AG09309 (cell line): ENCODE data around the gene NMNAT3.

ENCODE experiments used
- DNase-seq: peaks from one replicate; pipeline ENCODE4 v3.0.0-alpha.2; 2010; ENCODE audit warnings: low read depth
- H3K4me3 ChIP-seq: 2 replicates; pipeline ENCODE4 v1.5.1; 2011; ENCODE audit warnings: mild to moderate bottlenecking, low read depth, low read length, moderate library complexity; ENCODE audit not compliant: control insufficient read depth
- TF ChIP-seq, protein P1 (sequence below): IDR thresholded peaks from 2 replicates; pipeline ENCODE4 v1.5.1; 2011; ENCODE audit warnings: mild to moderate bottlenecking, low read depth, low read length, inconsistent platforms; ENCODE audit not compliant: insufficient read depth, control insufficient read depth; ENCODE audit errors: missing control alignments

The NMNAT3 gene

DNA sequence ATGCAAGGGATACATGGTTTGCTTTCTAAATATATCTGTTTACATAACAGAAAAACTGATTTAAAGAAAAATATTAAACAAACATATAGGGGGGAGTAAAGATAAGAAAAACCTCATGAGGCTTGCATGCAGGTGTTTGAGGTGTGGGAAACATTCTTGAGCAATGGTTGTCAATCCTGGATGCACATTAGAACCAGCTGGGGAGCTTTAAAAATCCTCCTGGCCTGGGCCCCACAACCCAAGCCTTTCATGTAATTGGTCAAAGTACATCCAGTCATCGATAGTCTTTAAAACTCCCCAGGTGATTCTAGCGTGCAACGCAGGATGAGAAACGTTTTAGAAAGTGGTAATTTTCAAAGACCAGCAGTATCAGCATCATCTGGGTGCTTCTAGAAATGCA lies 18.3 kb downstream of the NMNAT3 start:
- TF ChIP-seq, protein P1, sequence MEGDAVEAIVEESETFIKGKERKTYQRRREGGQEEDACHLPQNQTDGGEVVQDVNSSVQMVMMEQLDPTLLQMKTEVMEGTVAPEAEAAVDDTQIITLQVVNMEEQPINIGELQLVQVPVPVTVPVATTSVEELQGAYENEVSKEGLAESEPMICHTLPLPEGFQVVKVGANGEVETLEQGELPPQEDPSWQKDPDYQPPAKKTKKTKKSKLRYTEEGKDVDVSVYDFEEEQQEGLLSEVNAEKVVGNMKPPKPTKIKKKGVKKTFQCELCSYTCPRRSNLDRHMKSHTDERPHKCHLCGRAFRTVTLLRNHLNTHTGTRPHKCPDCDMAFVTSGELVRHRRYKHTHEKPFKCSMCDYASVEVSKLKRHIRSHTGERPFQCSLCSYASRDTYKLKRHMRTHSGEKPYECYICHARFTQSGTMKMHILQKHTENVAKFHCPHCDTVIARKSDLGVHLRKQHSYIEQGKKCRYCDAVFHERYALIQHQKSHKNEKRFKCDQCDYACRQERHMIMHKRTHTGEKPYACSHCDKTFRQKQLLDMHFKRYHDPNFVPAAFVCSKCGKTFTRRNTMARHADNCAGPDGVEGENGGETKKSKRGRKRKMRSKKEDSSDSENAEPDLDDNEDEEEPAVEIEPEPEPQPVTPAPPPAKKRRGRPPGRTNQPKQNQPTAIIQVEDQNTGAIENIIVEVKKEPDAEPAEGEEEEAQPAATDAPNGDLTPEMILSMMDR, result no peak
- no peak for DNase-seq
- no peak overlapping the region for H3K4me3 ChIP-seq

DNA sequence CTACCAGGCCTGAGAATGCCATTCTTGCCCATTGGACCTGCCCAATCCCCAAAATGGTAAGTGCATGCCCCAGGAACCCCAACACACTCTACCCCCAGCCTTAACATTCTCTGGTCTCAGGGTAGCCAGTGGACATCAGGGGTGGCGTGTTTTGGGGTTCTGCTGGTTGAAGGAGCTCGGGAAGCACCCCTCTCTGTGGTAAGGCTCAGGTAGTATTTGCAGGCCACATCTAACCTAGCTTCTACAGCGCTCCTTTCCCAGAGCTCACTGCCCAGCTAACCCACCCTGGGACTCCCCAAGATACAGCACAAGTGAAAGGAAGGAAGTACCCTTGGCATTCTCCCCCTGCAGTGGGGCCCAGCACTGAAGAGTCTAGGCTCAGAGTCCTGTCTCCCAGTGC lies 19.8 kb downstream of the NMNAT3 start:
- no peak overlapping the region for H3K4me3 ChIP-seq
- TF ChIP-seq, protein P1, result no peak
- DNase-seq, result no peak

DNA sequence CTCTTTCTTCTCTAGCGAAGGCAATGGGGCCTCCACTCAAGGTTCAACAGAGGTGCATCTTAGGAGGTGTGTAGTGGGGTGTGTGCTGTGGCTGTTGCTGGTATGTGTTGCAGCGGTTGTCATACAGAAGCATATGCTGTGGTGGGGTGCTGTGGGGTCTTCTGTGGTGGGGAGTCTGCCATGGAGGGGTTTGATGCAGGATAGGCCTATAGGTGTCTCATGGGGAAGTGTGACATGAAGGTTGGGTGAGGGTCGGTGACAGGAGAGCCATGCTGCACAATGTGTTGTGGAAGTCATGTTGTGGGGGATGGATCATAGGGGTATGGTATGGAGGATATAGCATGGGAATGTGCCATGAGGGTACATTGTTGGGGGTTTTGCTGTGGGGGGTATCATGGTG lies 20.3 kb downstream of the NMNAT3 start:
- no peak for DNase-seq
- TF ChIP-seq, protein P1, result no peak
- no peak overlapping the region for H3K4me3 ChIP-seq

DNA sequence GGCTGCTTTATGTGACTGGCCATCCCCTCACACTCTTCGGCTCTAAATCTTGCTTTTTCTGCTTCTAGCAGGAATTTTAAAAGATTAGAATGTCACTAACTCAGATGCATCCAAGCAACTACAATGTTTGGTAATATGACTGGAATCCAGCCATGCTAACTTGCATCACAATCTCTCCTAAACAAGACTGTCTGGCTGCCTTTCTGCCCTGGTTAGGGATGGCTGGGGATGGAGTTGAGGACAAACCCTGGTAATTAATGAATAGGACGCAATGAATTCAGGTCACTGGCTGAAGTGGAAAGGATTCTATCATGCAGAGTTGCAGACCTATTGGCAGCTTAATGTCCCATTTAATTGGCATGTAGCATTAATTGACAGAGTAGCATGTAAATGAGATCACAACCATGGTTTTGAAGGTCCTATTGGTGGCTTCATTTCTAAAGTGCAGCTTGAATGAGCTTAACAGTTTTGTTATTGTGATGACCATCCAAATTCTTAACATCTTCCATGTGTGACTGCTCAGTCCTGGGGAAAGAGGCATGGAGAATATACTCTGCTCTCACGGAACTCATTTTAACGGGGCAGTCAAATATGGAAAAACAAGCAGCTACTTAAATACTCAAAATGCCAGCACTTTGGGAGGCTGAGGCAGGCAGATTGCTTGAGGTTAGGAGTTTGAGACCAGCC lies 21.7 kb downstream of the NMNAT3 start:
- H3K4me3 ChIP-seq, result no peak overlapping the region
- TF ChIP-seq, protein P1, result no peak
- DNase-seq, result no peak

DNA sequence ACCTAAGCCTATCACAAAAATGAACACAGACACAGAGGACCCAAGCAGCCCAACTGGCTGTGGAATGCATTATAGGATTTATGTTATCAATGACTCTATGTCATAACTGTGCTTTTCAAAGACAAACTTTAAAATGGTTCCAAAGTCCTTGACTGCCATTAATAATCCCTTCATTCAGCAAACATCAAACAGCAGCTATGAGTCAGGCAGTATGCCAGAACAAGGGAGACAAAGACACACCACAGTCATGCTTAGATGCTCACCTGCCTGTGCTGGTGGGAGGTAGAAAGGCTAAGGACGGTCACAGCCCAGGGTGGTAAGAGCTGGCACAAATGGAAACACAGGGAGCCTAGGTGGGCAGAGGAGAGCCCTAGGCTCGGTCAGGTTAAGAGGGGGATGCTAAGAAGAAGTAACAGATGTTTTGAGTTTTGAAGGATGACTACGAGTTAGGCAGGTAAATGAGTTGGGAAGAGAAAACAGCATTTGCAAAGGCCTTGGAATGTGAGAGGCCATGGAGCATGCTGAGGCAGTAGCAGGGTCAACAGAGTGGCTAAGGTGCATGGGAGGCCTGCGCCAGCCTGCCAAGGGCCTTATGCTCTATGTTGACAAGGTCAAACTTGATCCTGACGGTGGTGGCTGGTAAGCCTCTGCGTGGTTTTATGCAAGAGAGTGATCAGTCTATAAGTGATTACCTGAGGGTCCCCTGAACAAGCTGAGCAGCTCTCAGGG lies 23.0 kb downstream of the NMNAT3 start:
- DNase-seq, result no peak

DNA sequence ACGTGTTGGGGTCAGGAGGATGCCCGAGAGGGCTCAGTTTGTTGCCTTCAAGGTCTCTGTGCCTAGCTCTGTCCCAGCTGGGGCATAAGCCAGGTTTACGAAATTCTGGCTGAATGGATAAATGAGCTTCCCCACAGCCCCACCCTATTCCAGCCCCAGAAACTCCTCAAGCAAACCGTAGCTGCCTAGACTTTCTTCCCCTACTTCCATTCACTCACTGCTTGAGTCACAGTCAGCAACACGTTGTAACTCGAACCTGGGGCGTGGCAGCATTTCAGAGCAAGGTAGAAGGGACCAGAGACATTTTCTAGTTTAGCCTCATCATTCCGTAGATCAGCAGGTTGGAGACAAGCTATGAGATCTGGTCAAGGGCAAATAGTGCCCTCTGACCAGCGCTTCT lies 24.2 kb downstream of the NMNAT3 start:
- DNase-seq, result no peak
- TF ChIP-seq, protein P1, result no peak
- no peak overlapping the region for H3K4me3 ChIP-seq

More for the DNA sequence above, 23.0 kb downstream of the NMNAT3 start:
- TF ChIP-seq, protein P1, result no peak
- no peak overlapping the region for H3K4me3 ChIP-seq

DNA sequence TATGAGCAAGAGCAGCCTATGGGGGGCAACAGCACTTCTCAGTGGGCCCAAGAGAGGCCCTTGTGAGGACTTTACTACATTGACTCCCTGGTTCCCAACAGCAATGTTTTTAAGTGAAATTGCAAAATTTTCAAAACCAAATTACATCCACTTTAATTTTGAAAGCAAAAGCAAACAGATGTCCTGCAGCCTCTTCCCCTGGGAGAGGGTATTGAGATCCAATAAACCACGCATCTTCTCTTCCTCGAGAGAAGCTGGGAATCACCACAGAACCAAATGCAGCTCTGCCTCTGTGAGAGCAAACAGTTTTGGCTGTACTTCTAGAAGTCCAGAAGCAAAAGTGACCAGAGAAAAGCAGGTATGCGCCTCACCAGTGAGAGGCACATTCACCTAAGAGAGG lies 25.2 kb downstream of the NMNAT3 start:
- TF ChIP-seq, protein P1, result no peak
- no peak overlapping the region for H3K4me3 ChIP-seq
- DNase-seq, result no peak
